HG02798 (cell line): ENCODE results near the gene LRRC71.
"Not testable (repeated sequence)": the region's sequence is repeated elsewhere in the genome, so short reads cannot be mapped to it uniquely, and the experiment has no call there.

Experiments used
- ATAC-seq: cut with Tn5 transposase; IDR thresholded peaks from one replicate; pipeline ENCODE4 v1.9.1; 2021; ENCODE audit warnings: mild to moderate bottlenecking; ENCODE audit not compliant: unreplicated experiment, poor library complexity

LRRC71 gene

DNA sequence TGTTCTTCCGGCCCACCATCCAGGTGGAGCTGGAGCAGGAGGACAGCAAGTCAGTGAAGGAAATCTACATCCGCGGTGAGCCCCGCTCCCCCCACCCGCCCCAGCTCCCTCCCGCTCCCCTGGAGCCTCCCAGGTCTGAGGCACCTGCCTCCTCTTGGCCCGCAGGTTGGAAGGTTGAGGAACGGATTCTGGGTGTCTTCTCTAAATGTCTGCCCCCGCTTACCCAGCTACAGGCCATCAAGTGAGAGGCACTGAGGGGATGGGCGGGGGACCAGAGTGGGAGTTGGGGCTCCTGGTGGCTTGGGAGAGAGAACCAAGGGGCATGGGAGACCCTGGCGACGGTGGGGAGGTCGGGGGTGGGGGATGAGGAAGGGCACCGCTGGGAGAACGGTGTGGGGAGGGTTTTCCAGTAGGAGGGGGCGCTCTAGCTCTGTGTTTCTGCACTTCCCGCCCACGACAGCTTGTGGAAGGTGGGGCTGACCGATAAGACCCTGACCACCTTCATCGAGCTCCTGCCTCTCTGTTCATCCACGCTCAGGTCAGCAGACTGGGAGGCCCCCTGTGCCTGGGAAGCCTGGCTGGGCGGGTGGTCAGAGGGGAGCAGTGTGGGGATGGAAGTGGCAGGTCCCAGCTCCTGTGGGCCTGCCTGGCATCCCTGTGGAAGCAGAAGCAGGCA, 4.2 kb downstream of the LRRC71 start:
- ATAC-seq = no peak

DNA sequence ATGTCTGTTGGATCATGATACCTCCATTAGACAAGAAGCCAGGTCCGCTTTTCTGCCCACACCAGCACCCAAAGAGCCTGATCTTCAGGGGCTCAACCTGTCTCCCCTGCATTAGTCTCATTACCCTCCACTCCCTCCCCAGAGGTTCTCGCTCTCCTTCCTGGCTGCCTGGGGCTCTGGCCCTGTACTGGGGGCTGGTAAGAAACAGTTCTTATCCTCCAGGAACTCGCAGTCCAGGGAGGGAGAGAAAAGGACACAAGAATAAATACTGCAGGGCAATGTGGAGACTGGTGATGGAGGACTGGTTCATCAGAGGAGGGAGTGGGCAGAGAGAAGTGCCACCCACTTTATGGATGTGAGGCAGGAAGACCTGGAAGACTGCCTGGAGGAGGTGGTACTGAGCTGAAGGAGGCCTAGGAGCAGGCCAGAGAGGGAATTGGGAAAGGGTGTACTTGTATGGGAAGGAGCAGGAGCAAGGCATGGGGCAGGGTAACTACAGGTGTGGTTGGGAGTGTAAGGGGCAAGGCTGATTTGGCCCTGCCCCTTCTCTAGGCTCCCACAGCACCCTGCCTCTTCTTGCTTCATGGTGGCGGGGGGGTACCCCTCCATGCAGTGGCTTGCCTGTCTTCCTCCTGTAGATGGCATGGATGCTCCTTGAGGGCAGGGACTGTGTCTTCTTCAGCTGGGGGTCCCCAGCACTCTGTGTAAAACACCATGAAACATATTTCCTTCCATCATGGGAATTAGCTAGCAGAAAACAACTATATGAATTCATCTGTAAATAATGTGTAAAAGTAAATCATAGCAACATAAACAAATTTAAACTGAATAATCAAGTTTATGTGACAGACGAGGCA, 5.0 kb downstream of the LRRC71 start:
- ATAC-seq = no peak

DNA sequence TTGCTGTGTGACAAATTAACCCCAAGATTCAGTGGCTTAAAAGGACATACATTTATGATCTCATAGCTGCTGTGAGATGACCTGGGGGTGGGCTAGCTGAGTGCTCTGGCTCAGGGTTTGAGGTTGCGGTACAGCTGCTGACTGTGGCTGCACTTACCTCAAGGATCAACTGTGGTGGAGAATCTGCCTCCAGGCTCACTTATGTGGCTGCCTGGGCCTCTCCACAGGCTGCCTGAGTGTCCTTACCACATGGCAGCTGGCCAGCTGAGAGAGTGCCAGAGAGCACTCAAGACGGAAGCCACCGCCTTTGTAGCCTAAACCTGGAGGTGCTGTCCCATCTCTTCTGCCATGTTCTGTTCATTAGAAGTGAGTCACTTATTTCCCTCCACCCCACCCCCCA, 5.7 kb downstream of the LRRC71 start:
- ATAC-seq = no peak

DNA sequence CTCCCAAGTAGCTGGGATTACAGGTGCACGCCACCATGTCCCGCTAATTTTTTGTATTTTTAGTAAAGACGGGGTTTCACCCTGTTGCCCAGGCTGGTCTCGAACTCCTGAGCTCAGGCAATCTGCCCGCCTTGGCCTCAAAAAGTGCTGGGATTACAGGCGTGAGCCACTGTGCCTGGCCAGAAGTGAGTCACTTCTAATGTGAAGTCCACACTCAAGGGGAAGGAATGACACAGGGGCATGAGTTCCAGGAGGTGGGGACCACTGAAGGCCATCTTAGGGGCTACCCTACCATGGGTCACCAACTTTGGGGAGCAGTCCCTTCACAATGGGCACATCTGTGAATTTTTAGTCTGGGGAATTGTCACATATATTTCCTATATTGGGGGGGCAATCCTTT, 6.3 kb downstream of the LRRC71 start:
- not testable (repeated sequence) for ATAC-seq

DNA sequence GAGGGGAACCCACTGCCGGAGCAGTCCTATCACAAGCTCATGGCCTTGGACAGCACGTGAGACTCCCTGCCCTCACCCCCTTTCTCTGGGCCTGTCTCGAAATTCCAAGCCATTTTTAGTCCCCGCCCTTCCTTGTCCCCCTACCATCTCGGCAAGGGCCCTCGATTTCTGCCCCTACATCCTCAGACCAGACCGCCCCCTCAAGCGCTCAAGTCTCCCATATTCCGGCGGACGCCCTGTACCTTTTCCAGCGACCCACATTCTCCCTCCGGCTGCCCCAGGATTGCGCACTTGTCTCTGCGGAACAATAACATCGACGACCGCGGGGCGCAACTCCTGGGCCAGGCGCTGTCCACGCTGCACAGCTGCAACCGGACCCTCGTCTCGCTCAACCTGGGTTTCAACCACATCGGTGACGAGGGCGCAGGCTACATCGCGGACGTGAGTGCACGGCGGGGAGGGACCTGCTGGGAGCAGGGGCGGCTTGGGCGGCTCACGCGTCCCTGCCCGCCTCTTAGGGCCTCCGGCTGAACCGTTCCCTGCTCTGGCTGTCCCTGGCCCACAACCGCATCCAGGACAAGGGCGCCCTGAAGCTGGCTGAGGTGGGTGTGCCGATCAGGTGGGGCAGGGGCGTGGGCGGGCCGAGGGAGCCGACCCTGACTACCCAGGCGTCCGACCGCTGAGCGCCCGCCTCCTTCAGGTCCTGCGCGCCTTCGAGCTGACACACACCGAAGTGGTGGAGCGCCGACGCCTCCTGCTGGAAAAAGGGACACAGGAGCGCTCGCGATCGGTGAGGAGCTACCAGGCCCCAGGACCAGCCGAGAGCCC, 7.0 kb downstream of the LRRC71 start:
- ATAC-seq = peak; percentile 44

DNA sequence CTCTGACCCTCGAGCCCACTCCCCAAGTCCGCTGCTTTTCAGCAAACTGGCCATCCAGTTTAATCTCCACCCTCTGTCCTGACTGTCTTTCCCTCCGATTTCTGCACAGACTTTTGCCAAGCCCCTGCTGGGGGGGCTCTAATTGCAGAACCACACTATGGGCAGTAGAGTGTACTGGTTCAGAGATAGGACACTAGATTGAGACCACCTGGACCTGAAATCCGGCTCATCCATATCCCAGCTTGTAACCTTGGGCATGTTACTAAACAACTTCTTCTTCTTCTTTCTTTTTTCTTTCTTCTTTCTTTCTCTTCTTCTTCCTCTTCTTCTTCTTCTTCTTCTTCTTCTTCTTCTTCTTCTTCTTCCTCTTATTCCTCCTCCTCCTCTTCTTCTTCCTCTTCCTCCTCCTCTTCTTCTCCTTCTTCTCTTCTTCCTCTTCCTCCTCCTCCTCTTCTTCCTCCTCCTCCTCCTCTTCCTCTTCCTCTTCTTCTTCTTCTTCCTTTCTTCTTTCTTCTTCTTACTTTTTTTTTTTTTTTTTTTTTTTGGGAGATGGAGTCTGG, 7.7 kb downstream of the LRRC71 start:
- ATAC-seq = no peak

DNA sequence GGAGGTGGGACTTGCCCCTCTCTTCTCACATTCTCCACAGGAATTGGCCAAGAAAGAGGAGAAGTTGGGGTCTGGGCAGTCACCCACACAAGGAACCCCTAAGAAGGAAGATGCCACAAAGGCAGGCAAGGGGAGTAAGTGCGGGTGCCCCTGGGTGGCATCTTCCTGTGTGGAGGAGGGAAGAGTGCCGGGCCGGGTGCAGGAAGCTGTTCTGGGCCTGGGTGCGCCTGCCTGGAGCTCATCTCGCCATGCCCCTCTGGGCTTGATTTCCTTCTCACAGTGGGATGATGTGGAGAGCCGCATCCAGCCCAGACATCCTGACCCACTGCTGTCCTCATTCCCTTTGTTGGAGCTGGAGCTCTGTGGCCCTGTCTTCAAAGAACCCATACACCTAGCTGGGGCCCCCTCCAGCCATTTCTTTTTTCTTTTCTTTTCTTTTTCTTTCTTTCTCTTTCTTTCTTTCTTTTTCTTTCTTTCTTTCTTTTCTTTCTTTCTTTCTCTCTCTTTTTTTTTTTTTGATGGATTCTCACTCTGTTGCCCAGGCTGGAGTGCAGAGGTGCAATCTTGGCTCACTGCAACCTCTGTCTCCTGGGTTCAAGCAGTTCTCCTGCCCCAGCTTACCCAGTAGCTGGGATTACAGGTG, 9.3 kb downstream of the LRRC71 start:
- ATAC-seq = no peak

DNA sequence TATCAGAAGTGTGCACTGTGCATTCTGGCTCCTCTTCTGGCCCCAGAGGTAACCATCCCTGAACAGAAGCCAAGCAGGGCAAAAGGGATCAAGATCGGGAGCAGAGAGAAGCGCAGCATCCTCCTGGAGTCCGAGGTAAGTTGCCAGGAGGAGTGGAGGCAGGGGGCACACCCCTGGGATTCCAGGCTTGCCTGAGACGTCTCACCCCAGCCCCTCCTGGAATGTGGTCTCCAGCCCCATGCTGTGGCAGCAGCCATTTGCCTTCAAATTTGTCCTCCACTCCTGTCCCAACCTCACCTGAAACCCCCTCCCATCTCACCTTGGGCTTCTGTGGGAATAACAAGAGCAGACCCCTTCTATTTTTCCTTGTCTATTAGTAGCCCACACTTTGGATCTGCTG, 10.1 kb downstream of the LRRC71 start:
- ATAC-seq = no peak

DNA sequence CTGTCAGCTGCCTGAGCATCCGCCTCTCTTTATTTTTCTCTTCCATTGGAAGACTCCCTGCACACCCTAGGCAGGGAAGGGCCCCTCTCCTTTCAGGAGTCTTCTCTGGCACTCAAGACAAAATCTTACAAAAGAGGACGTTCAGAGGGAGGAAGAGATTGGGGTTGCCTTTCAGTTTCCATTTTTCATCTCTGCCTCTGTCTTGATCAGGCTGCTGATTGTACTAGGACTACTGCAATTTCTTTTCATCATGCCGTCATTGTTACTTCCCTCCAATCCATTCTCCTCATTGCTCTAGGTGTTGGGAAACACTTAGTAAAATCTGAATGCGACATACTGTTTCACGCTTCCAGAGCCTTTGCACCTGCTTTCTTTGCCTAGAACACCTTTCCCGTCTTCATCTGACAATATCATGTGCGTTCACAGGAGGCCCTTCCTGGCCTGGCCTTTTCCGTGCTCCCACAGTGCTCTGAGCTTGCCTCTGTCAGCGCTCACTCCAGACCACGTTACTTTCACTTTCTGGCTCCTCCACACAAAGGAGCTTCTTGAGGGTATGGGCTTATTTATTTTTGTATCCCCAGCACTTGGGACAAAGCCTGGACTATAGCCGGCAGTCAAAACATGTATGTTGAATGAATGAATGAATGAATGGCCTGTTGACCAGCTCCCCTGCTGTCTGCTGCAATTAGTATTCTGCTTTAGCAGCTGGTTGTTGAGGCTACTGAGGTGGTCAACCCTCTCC, 10.9 kb downstream of the LRRC71 start:
- ATAC-seq = no peak

DNA sequence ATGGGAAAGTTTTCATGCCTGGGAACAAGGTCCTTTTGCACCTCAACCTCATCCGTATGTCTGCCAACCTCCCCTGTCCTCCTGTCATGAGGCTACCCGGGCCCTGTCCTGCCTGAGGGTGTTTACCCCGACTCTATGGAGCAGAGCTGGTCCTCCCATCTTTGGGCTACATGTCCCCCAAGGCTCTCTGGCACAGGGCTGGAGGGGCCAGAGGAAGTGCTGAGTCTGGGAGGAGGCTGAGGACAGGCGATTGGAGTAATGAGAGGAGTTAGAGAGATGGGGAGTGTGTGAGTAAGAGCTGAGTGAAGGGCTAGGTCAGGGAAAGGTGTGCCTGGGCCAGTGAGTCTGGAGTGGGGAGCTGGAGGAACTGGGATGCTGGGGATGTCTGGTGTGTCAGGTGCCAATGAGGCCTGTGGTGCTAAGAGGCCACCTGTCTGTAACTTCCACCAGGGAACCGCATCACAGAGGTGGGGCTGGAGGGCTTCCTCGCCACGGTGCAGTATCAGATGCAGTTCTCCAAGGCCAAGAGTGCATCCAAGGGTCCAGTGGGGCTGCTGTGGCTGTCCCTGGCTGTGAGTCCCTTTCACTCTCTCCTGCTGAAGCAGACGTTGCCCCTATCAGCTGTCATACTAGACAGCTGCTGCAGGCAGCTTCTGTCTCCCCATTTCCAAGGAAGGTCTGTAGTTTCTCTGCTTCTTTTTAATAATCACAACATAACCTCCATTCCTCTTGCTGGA, 11.7 kb downstream of the LRRC71 start:
- no peak for ATAC-seq

DNA sequence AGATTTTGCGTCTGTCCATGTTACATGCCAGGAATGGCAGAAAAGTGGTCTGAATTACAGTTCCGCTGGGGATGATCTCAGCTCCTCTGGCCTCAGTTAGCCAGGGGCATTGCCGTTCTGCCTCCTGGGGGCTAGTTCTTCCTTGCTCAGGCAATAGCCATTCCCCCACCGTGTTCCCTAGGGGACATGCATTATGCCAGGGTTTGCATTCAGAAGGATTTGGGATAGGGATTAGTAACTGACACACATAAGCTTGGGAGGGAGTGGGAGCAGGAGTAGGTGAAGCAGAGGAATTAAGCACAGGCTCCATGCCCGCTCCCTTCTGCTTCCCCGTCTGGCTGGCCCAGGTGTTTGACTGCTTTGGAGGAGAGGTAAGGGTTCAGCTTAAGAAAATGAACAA, 12.7 kb downstream of the LRRC71 start:
- ATAC-seq = no peak

DNA sequence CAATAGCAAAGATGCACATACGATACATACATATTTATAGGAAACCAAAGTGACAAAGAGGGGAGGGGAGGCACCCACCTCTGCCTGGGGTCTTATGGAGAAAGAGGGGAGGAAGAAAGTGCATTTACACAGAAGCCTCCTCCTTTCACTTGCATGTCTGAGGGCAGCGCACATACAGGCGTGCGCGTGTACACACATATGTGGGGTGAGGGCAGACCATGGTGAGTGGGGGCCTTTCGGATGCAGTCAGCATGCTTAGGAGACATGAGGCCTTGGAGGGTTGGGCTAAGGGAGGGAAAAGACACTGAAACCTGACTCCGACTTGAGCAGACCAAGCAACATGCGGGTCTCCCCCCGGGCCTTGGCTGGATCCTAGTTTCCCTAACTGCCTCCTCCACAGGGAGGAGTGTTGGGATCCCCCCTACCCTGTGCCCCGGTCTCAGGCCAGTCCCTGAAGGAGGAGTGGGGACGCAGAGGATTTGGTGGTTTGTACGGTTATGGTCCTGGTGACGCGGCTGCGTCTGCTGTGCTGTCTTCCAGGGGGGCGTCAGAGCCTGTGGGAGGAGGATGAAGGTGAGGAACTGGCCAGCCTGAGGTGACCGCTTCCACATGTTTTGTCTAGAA, 15.2 kb downstream of the LRRC71 start:
- no peak for ATAC-seq

DNA sequence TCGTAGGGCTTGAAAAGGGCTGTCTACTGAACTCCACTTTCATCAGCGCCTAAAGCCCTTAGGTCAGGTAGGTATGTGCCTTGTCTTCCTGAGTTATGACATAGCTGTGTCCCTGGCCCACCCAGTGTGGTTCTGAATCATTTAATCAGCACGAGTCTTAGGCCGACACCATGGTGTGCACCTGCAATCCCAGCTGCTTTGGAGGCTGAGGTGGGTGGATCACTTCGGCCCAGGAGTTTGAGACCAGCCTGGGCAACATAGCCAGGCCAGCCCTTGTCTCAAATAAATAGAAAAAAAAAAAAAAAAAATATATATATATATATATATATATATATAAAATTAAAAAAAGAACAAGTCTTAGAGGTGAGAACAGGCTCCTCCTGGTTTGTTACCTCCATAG, 15.8 kb downstream of the LRRC71 start:
- ATAC-seq = no peak

DNA sequence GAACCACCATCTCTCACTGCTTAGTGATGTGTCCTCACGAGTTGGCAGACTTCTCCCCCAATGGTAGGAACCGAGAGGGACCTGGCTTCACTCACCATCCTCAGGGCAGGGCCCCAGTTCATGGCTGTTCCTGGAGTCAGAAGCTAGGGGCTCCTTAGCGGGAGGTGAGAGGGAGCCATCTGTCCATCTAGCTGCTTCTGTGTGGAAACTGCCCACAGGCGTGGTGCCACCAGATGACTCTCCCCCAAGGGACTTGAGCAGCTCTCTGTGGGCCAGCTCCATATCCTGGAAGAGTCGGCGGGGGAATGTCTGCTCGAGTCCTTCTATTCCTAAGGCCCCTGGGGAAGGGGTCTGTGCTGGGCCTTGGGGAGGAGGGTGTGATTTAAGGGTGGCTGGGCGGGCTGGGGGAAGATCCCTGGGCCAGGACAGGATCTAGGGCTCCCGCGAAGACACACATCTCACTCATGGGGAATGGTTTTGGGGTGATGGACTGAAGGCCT, 16.3 kb downstream of the LRRC71 start:
- no peak for ATAC-seq

DNA sequence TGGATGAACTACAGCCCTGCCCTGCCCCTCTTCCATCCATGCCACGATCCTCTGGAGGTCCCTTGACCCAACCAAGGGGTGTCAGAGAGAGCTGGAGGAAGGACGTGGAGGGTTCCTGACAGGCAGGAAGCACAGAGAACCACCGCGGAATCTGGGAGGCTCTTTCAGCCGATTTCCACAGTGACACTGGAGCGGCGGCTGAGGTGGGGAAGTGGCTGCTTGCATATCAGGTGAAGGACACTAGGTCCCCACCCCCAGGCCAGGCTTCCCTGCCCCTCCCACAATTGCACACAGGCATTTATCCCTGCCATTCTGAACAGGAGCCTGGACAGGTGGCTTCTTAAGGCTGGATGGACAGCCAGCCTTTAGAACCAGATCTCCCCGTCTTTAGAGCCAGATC, 17.5 kb downstream of the LRRC71 start:
- no peak for ATAC-seq

DNA sequence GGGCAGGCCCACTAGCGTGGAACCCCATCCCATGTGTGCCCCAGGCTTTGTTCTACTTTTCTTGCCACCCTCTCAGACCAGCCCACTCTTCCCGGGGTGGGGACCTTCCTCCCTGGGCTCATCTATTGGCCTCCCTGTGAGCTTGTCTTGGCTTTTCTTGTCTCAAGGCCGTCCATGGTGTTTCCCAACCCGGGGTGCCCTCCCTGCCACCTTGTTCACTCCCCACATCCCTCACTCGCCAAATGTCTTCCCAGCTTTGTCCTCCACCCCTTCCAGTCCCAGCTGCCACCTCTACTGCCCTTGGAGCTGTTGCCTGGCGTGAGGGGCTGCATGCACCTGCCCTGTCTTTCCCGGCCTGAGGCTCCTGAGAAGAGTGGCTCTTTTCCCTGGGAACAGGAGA, 18.4 kb downstream of the LRRC71 start:
- ATAC-seq = no peak

DNA sequence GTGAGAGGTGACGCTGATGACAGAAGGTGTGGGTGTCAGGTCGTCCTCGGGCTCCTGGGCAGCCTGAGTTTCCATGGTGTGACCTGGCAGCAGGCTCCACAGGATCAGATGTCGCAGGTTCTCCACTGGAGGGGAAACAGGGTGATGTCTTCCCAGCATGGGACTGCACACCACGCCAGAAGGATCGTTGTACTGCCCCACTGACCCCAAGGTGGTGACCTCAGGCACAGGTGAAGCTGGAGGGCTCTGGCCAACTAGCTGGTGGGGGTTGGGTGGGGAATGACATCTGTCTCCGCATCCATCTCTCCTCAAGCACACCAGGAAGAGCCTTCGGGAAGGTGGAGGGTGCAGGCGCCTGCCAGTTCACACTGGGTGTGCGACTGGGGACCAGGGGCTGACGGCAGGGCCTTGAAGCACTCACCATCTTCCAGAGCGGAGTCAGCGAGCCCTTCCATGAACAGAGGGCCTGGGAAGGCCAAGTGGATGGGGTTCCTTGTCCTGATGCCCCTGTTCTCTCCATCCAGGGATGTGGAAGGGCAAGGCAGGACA, 19.4 kb downstream of the LRRC71 start:
- no peak for ATAC-seq

DNA sequence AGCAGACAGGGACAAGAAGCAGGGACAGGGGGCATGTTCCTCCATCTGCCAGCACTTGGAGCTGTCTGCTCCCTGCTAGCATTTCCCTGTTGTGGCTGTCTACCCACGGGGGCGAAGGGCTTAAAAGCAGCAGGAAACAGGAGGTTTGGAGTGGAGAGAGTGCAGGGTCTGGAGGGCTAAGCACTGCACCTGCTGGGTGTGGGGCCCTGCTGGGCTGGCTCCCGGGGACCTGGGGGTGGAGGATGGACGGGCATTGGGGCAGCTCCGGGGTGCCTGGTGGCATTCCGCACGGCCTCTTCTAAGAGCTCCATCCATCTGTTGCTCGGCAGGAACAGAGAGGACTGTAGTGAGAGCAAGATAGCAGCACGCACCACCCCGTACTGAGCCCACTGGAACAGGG, 21.2 kb downstream of the LRRC71 start:
- ATAC-seq = no peak
